GM21737 (cell line): ENCODE data around the gene SLC25A21.
"Not testable (repeated sequence)": the region's sequence is repeated elsewhere in the genome, so short reads cannot be mapped to it uniquely, and the experiment has no call there.

ENCODE experiments used
- ATAC-seq: cut with Tn5 transposase; IDR thresholded peaks from one replicate; pipeline ENCODE4 v1.9.1; 2021; ENCODE audit warnings: mild to moderate bottlenecking, moderate library complexity; ENCODE audit not compliant: unreplicated experiment

Gene SLC25A21

GRCh38 chr14:36844443-36845195 lies 327.8 kb downstream of the SLC25A21 start:
- ATAC-seq, result no peak

- ATAC-seq, result no peak
Observed at GRCh38 chr14:36843410-36843809, 329.0 kb downstream of the SLC25A21 start.

GRCh38 chr14:36835128-36835527 lies 337.3 kb downstream of the SLC25A21 start:
- no peak for ATAC-seq

DNA sequence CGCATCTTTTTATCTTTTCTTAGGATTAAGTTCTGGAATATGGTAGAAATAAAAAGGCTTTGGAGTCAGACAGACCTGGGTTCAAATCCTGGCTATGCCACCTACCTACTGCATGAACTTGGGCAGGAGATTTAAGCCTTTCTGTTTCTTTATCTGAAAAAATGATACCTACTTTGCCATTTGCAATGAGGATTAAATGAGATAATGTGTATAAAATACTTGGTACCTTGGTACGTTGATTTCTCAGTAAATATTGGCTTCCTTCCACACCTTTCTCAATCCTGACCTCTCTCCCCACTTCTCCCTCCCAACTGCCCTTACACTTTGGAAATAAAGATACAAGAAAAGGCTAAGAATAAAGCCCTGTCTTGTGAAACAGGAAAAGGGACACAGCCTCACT lies 338.1 kb downstream of the SLC25A21 start:
- no peak for ATAC-seq

- ATAC-seq, result no peak
Observed at GRCh38 chr14:36829547-36829946, 342.9 kb downstream of the SLC25A21 start.

DNA sequence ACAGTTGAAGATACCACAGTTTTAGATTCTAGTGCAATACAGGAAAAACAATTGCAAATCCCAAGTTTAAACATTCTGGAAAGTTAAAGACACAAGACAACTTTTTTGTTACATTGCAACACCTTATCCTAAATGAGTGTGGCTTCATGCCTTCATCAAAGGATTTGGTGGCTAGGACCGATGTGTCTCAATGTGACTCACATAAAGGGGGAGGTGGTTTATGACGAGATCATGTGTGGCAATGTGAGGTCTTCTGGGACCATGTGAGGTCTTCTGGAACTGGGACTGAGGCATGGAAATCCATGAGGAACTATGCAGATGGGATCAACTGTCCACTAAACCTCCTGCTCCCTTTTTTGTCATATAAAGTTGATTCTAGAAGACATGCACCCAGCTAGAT lies 344.5 kb downstream of the SLC25A21 start:
- no peak for ATAC-seq

- ATAC-seq, result no peak
Observed at GRCh38 chr14:36826614-36827013, 345.8 kb downstream of the SLC25A21 start.

GRCh38 chr14:36824854-36825253 lies 347.6 kb downstream of the SLC25A21 start:
- ATAC-seq, result no peak

GRCh38 chr14:36823651-36824050 lies 348.8 kb downstream of the SLC25A21 start:
- ATAC-seq, result no peak

- no peak for ATAC-seq
Observed at GRCh38 chr14:36822685-36823084, 349.7 kb downstream of the SLC25A21 start.

- no peak for ATAC-seq
Observed at GRCh38 chr14:36820901-36821300, 351.5 kb downstream of the SLC25A21 start.

DNA sequence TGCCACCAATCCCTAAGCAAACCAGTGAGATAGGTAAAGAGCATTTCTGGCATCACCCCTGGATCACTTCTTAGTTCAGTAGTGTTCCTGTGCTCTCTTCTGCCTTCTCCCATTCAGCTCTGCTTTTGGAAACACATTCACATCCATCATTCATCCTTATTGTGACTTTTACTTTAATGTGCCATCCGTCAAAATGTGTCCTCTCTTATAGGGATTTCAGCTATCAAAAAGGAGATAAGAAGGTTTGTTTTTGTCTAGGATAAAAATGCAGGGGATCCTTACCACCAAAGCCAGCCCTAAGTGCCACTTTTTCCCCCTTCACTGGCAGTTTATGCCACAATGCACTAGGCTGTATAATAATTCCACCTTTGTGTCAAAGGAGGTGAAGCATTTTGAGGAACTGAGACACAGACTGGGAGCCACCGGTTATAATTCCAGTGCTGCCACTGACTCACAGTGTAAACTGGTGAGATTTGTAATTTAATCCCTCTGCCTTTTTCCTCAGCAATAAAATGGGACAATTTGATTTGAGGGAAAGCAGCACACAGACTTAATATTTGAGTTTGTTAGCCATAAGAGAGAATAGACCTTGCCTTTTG lies 352.2 kb downstream of the SLC25A21 start:
- no peak for ATAC-seq

DNA sequence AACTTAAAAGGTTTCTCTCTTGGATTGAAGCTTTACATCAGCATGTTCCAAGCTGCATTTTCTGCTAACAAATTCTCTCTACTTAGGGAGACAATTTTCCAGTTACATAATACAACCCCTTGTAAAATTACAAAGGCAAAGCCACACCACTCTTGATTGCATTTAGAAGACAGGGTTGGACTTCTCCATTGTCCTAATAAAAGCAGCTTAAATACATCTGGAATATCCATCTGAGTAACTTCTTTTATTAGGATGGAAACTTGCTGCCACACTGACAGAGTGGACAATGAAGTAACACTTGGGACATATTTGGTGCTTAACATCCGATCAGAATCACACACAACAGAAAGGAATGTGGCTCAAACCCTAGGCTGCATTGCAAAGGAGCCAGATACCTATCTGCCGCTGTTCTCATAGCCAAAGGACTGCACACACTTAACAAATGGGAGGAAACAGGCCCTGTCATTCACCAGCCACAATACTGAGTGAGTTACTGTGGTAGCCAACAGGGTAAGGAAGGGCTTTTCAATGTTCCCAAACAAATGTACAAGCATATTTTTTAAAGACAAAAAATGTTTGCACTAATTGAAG lies 353.5 kb downstream of the SLC25A21 start:
- ATAC-seq, result no peak

- ATAC-seq, result no peak
Observed at GRCh38 chr14:36818246-36818645, 354.2 kb downstream of the SLC25A21 start.

- no peak for ATAC-seq
Observed at GRCh38 chr14:36817071-36817930, 355.1 kb downstream of the SLC25A21 start.

GRCh38 chr14:36816481-36816880 lies 355.9 kb downstream of the SLC25A21 start:
- no peak for ATAC-seq

- not testable (repeated sequence) for ATAC-seq
Observed at GRCh38 chr14:36814783-36815182, 357.6 kb downstream of the SLC25A21 start.

- ATAC-seq, result no peak
Observed at GRCh38 chr14:36810209-36810608, 362.2 kb downstream of the SLC25A21 start.

DNA sequence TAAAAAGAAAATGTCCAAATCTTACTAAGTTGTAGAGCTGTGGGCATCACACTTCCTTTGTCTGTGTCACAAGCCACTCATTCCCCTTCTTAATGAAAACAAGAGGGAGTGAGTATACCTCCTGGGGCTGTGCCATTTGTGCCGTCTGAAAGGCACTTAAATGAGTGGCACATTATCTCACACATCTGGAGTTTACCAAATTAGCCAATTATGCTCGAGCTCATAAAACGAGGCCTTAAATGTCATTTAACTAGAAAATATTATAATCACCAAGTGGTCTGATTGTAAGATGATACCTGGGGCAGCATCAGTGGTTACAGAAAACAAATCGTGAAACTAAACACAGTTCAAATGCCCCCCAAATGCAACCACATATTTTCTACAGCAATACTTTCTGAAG lies 364.7 kb downstream of the SLC25A21 start:
- ATAC-seq, result no peak

DNA sequence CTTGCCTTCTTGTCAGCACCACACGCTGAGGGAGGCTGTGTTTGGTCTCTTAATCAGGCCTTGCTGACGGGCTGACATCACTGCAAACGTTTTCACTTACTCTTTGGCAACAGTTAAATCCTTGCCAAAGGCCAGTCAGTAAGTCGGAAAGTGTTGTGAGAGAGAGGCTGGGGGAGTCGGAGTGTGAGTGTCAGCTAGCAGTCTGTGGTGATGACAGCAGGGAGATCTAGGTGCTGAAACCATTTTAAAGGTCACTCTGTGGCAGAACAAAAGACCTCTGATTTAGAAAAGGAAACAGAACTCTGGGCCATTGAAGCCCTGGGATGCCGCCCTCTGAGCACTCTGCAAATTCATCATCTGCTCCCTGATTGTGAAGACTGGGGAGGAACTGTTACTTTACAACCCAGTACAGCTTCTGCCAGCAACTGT lies 367.3 kb downstream of the SLC25A21 start:
- ATAC-seq, result no peak

GRCh38 chr14:36797634-36798033 lies 374.8 kb downstream of the SLC25A21 start:
- no peak for ATAC-seq
